Measurements from ENCODE around the gene C10orf71.

Gene C10orf71

GRCh38 chr10:49332768-49333167 lies 33.8 kb downstream of the C10orf71 start:
- no peak for DNase-seq (ENCODE audit: low read depth, low spot score)

- no peak for DNase-seq (ENCODE audit: low read depth, low spot score)
These were observed 34.2 kb downstream of the C10orf71 start for GRCh38 chr10:49333192-49333591.

GRCh38 chr10:49334964-49335363 lies 36.0 kb downstream of the C10orf71 start:
- DNase-seq (ENCODE audit: low read depth, low spot score), result no peak

- DNase-seq (ENCODE audit: low read depth, low spot score), result no peak
These were observed 36.5 kb downstream of the C10orf71 start for GRCh38 chr10:49335364-49335972.

- no peak for DNase-seq (ENCODE audit: low read depth, low spot score)
These were observed 39.6 kb downstream of the C10orf71 start for GRCh38 chr10:49338604-49339003.

GRCh38 chr10:49344840-49345239 lies 45.9 kb downstream of the C10orf71 start:
- DNase-seq (ENCODE audit: low read depth, low spot score), result no peak

- no peak for DNase-seq (ENCODE audit: low read depth, low spot score)
These were observed 48.4 kb downstream of the C10orf71 start for GRCh38 chr10:49347342-49347741.

- no peak for DNase-seq (ENCODE audit: low read depth, low spot score)
These were observed 48.9 kb downstream of the C10orf71 start for GRCh38 chr10:49347827-49348226.

- DNase-seq (ENCODE audit: low read depth, low spot score), result no peak
These were observed 49.6 kb downstream of the C10orf71 start for GRCh38 chr10:49348593-49348992.

GRCh38 chr10:49349390-49349789 lies 50.4 kb downstream of the C10orf71 start:
- no peak for DNase-seq (ENCODE audit: low read depth, low spot score)

GRCh38 chr10:49350138-49350537 lies 51.2 kb downstream of the C10orf71 start:
- DNase-seq (ENCODE audit: low read depth, low spot score), result no peak

GRCh38 chr10:49350846-49351532 lies 52.0 kb downstream of the C10orf71 start:
- DNase-seq (ENCODE audit: low read depth, low spot score), result no peak

GRCh38 chr10:49351669-49352068 lies 52.7 kb downstream of the C10orf71 start:
- no peak for DNase-seq (ENCODE audit: low read depth, low spot score)

GRCh38 chr10:49352323-49352722 lies 53.4 kb downstream of the C10orf71 start:
- DNase-seq (ENCODE audit: low read depth, low spot score), result no peak

GRCh38 chr10:49353026-49353894 lies 54.3 kb downstream of the C10orf71 start:
- DNase-seq (ENCODE audit: low read depth, low spot score), result no peak

GRCh38 chr10:49353895-49354566 lies 55.1 kb downstream of the C10orf71 start:
- no peak for DNase-seq (ENCODE audit: low read depth, low spot score)

GRCh38 chr10:49354593-49354992 lies 55.6 kb downstream of the C10orf71 start:
- DNase-seq (ENCODE audit: low read depth, low spot score), result no peak

- no peak for DNase-seq (ENCODE audit: low read depth, low spot score)
These were observed 56.3 kb downstream of the C10orf71 start for GRCh38 chr10:49355221-49355620.

GRCh38 chr10:49356181-49356580 lies 57.2 kb downstream of the C10orf71 start:
- no peak for DNase-seq (ENCODE audit: low read depth, low spot score)

- DNase-seq (ENCODE audit: low read depth, low spot score), result no peak
These were observed 58.0 kb downstream of the C10orf71 start for GRCh38 chr10:49356944-49357343.

GRCh38 chr10:49357910-49358309 lies 58.9 kb downstream of the C10orf71 start:
- DNase-seq (ENCODE audit: low read depth, low spot score), result no peak
